Measurements from ENCODE around the gene UBE2E2.
"Not testable (repeated sequence)": the region's sequence is repeated elsewhere in the genome, so short reads cannot be mapped to it uniquely, and the experiment has no call there.

The UBE2E2 gene

GRCh38 chr3:23336853-23337252 is 133.7 kb downstream of the UBE2E2 start:
- not testable (repeated sequence) for DNase-seq

GRCh38 chr3:23341147-23341838 is 138.2 kb downstream of the UBE2E2 start:
- no peak for DNase-seq

- no peak for DNase-seq
Observed at GRCh38 chr3:23342343-23342742, 139.2 kb downstream of the UBE2E2 start.

- DNase-seq: no peak
Observed at GRCh38 chr3:23343509-23343908, 140.4 kb downstream of the UBE2E2 start.

GRCh38 chr3:23344886-23345285 is 141.8 kb downstream of the UBE2E2 start:
- DNase-seq: no peak

- DNase-seq: not testable (repeated sequence)
Observed at GRCh38 chr3:23349444-23349843, 146.3 kb downstream of the UBE2E2 start.

GRCh38 chr3:23356169-23356568 is 153.0 kb downstream of the UBE2E2 start:
- DNase-seq: no peak

- no peak for DNase-seq
Observed at GRCh38 chr3:23356923-23357322, 153.8 kb downstream of the UBE2E2 start.

GRCh38 chr3:23359116-23359515 is 156.0 kb downstream of the UBE2E2 start:
- no peak for DNase-seq

GRCh38 chr3:23365066-23365465 is 161.9 kb downstream of the UBE2E2 start:
- no peak for DNase-seq

- DNase-seq: no peak
Observed at GRCh38 chr3:23368731-23369130, 165.6 kb downstream of the UBE2E2 start.

- DNase-seq: no peak
Observed at GRCh38 chr3:23372285-23372684, 169.2 kb downstream of the UBE2E2 start.

- no peak for DNase-seq
Observed at GRCh38 chr3:23376516-23377248, 173.6 kb downstream of the UBE2E2 start.

GRCh38 chr3:23377928-23378672 is 175.0 kb downstream of the UBE2E2 start:
- no peak for DNase-seq

GRCh38 chr3:23383875-23384274 is 180.7 kb downstream of the UBE2E2 start:
- DNase-seq: no peak

GRCh38 chr3:23385327-23385726 is 182.2 kb downstream of the UBE2E2 start:
- peak; percentile 77 for DNase-seq

- no peak for DNase-seq
Observed at GRCh38 chr3:23387286-23387918, 184.3 kb downstream of the UBE2E2 start.

- DNase-seq: no peak
Observed at GRCh38 chr3:23389089-23389488, 186.0 kb downstream of the UBE2E2 start.

GRCh38 chr3:23389686-23390085 is 186.6 kb downstream of the UBE2E2 start:
- DNase-seq: no peak

- DNase-seq: no peak
Observed at GRCh38 chr3:23390446-23390845, 187.3 kb downstream of the UBE2E2 start.

GRCh38 chr3:23390989-23391553 is 187.9 kb downstream of the UBE2E2 start:
- DNase-seq: no peak

- no peak for DNase-seq
Observed at GRCh38 chr3:23395115-23395514, 192.0 kb downstream of the UBE2E2 start.

- DNase-seq: no peak
Observed at GRCh38 chr3:23396746-23397145, 193.6 kb downstream of the UBE2E2 start.

Data from NCI-H2171 (cell line).